ENCODE data around the gene SRRD. TPM values are rescaled to one million over a fixed set of nuclear protein-coding genes. Genes with fewer than 3 reads are reported as not detected.

Gene SRRD
- total RNA-seq, 1 donor from 2014 or later: 14.5 TPM

- intact Hi-C loops (cut with DNase I): no loop called here
- no peak for DNase-seq (ENCODE audit: low spot score)
These were observed 3.7 kb upstream of the SRRD start for GRCh38 chr22:26479792-26480610.

- intact Hi-C loops (cut with DNase I): no loop called here
- no peak for DNase-seq (ENCODE audit: low spot score)
These were observed 3.1 kb upstream of the SRRD start for GRCh38 chr22:26480611-26480932.

GRCh38 chr22:26481112-26481693 lies 2.5 kb upstream of the SRRD start:
- no peak for DNase-seq (ENCODE audit: low spot score)
- intact Hi-C loops (cut with DNase I): no loop called here

- intact Hi-C loops (cut with DNase I): loop anchor here (2.0 kb wide), 1 partner anchor 31 kb away; the partner anchor contains the start of gene TFIP11
These were observed 2.0 kb upstream of the SRRD start for GRCh38 chr22:26481694-26482093.

GRCh38 chr22:26482161-26482560 lies 1.5 kb upstream of the SRRD start:
- no peak for DNase-seq (ENCODE audit: low spot score)
- intact Hi-C loops (cut with DNase I): loop anchor here (2.0 kb wide), 1 partner anchor 31 kb away; the partner anchor contains the start of gene TFIP11

More at GRCh38 chr22:26481694-26482093, 2.0 kb upstream of the SRRD start:
- DNase-seq (ENCODE audit: low spot score): no peak

- no peak for DNase-seq (ENCODE audit: low spot score)
- intact Hi-C loops (cut with DNase I): loop anchor here (2.0 kb wide), 1 partner anchor 30 kb away; the partner anchor contains the start of gene TFIP11
These were observed 636 bp upstream of the SRRD start for GRCh38 chr22:26483043-26483438.

GRCh38 chr22:26484360-26484706 lies 656 bp downstream of the SRRD start:
- no peak for DNase-seq (ENCODE audit: low spot score)
- intact Hi-C loops (cut with DNase I): no loop called here

GRCh38 chr22:26485013-26485412 lies 1.3 kb downstream of the SRRD start:
- no peak for DNase-seq (ENCODE audit: low spot score)
- intact Hi-C loops (cut with DNase I): no loop called here

GRCh38 chr22:26485806-26486390 lies 2.2 kb downstream of the SRRD start:
- intact Hi-C loops (cut with DNase I): no loop called here
- DNase-seq (ENCODE audit: low spot score): no peak

GRCh38 chr22:26486394-26486793 lies 2.7 kb downstream of the SRRD start:
- DNase-seq (ENCODE audit: low spot score): no peak
- intact Hi-C loops (cut with DNase I): no loop called here

GRCh38 chr22:26487996-26488395 lies 4.3 kb downstream of the SRRD start:
- intact Hi-C loops (cut with DNase I): no loop called here
- no peak for DNase-seq (ENCODE audit: low spot score)

GRCh38 chr22:26489447-26490036 lies 5.9 kb downstream of the SRRD start:
- DNase-seq (ENCODE audit: low spot score): no peak
- intact Hi-C loops (cut with DNase I): no loop called here

GRCh38 chr22:26492220-26492619 lies 8.5 kb downstream of the SRRD start:
- no peak for DNase-seq (ENCODE audit: low spot score)
- intact Hi-C loops (cut with DNase I): no loop called here

- intact Hi-C loops (cut with DNase I): no loop called here
- no peak for DNase-seq (ENCODE audit: low spot score)
These were observed 10.8 kb downstream of the SRRD start for GRCh38 chr22:26494506-26494905.

- intact Hi-C loops (cut with DNase I): no loop called here
These were observed 12.8 kb downstream of the SRRD start for GRCh38 chr22:26496456-26496855.

GRCh38 chr22:26499188-26499703 lies 15.6 kb downstream of the SRRD start:
- intact Hi-C loops (cut with DNase I): no loop called here
- DNase-seq (ENCODE audit: low spot score): no peak

More at GRCh38 chr22:26496456-26496855, 12.8 kb downstream of the SRRD start:
- no peak for DNase-seq (ENCODE audit: low spot score)

GRCh38 chr22:26501996-26502395 lies 18.3 kb downstream of the SRRD start:
- intact Hi-C loops (cut with DNase I): no loop called here
- DNase-seq (ENCODE audit: low spot score): no peak

GRCh38 chr22:26502688-26503561 lies 19.2 kb downstream of the SRRD start:
- no peak for DNase-seq (ENCODE audit: low spot score)
- intact Hi-C loops (cut with DNase I): no loop called here

GRCh38 chr22:26503758-26504157 lies 20.1 kb downstream of the SRRD start:
- no peak for DNase-seq (ENCODE audit: low spot score)
- intact Hi-C loops (cut with DNase I): loop anchor here (2.0 kb wide), 1 partner anchor 87 kb away; the partner anchor contains the start of gene TPST2
